Measurements from ENCODE around the gene VPS35L. TPM values are rescaled to one million over a fixed set of nuclear protein-coding genes. Genes with fewer than 3 reads are reported as not detected.
"Not testable (repeated sequence)": the region's sequence is repeated elsewhere in the genome, so short reads cannot be mapped to it uniquely, and the experiment has no call there.

The VPS35L gene
- total RNA-seq, 1 donor from 2014 or later = 19.4 TPM

DNA sequence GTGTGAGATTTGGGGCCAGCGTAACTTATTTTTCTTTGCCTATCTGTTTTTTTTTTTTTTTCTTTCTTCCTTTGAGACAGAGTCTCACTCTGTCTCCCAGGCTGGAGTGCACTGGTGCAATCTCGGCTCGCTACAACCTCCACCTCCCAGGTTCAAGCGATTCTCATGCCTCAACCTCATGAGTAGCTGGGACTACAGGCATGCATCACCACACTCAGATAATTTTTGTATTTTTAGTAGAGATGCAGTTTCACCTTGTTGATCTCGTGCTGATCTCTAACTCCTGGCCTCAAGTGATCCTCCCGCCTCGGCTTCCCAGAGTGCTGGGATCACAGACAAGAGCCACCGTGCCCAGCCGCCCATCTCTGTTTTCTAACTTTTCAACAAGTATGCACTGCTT is 63.4 kb downstream of the VPS35L start:
- ATAC-seq (ENCODE audit: poor library complexity) (no peak), DNase-seq (no peak)
- intact Hi-C loops (cut with DNase I) = no loop called here

DNA sequence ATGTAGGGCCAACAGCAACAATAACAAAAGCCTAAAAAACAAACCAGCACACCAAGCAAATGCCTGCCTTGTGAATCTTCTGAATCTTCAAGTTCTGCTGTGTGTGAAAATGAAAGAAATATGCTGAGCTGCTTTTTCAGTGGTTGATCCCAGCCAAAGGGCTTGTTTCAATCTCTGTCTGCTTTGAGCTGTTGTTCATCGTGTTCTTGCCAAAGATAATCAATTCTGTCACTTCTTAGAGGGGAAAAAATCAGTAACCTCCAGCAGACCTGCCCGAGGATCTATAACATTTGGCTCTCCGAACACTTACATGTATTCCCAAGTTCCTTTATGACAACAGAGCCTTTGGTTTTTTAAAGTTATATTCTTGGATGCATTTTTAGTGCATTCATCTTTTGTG is 65.9 kb downstream of the VPS35L start:
- no peak for ATAC-seq (ENCODE audit: poor library complexity)
- intact Hi-C loops (cut with DNase I) = no loop called here
- no peak for DNase-seq

- intact Hi-C loops (cut with DNase I) = no loop called here
- DNase-seq (no peak), ATAC-seq (ENCODE audit: poor library complexity) (no peak)
Observed at GRCh38 chr16:19625039-19625438, 69.5 kb downstream of the VPS35L start.

DNA sequence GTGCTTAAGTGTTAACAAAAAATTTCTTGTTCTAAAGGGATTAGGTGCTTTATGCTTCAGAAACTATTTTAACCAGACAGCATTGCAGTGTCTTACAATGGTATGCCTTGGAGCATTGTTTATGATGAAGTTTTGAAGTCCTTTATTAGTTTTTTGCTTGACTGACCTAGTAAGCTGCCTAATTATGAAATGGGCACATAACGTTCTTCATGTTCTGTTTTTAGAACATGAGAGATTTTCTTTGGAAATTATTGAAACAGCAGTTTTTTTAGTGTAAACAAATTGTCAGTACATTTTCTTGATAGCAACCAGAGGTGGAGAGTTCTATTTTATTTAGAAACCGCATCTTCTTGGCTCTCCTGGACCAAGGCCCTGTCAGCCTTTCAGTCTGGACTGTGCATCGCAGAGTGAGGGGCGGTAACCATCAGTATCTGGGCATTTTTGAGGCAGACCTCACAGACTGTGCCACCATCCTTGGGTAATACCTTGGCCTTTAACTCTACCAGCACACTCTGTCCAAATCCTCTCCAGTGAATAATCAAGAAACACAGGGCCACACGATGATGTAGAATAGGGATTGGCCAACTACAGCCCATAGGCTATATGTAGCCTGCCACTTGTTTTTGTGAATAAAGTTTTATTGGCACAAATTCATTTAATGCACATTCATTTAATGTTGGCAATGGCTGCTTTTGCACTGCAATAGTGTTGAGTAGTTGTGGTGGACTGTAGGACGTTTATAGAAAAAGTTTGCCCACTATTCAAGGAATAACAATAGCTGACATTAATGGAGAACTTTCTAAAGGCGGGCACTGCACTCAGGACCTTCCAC is 81.1 kb downstream of the VPS35L start:
- intact Hi-C loops (cut with DNase I) = no loop called here
- no peak for ATAC-seq (ENCODE audit: poor library complexity)

DNA sequence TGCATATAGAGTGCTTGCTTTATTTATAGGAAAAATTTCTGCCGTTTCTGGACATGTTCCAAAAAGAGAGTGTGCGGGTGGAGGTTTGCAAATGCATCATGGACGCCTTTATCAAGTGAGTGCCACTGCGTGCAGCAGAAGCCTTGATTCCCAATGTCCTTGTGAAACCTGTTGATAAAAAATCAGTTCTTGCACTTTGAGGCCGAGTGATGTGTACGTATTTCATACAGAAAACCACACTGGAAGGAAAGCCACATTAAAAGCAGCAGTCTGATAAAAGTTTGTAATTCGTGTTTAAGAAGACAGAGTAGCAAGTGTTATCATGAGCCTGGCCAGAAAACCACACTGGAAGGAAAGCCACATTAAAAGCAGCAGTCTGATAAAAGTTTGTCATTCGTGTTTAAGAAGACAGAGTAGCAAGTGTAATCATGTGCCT is 84.5 kb downstream of the VPS35L start:
- intact Hi-C loops (cut with DNase I) = loop anchor here (10.0 kb wide), 1 partner anchor 245 kb away; the partner anchor contains the start of gene GPRC5B
- ATAC-seq (ENCODE audit: poor library complexity) (peak; percentile 34), DNase-seq (no peak)

More for the DNA sequence above, 81.1 kb downstream of the VPS35L start:
- DNase-seq = no peak

DNA sequence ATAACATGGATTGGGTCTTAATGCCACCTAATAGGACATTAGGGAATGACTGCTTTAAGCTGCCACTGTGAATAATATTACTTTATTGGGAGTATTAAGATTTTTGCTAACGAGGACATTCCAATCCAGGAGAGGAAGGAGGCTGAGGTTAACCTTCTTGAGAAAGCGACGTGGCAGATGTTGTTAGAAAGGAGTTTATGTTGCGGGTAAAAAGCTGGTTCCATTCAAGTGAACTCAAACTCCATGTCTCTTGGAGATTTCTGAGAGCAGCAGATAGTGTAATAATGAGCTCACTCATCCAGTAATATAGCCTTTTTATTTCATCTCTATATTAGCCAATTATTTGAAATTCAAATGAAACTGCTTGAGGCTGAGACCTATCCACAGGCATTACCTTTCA is 87.0 kb downstream of the VPS35L start:
- ATAC-seq (ENCODE audit: poor library complexity) (no peak), DNase-seq (no peak)
- intact Hi-C loops (cut with DNase I) = loop anchor here (10.0 kb wide), 1 partner anchor 242 kb away; the partner anchor contains the start of gene GPRC5B

- DNase-seq (peak; percentile 82), ATAC-seq (ENCODE audit: poor library complexity) (peak; percentile 88)
- intact Hi-C loops (cut with DNase I) = loop anchor here (10.0 kb wide), 1 partner anchor 240 kb away; the partner anchor contains the start of gene GPRC5B
Observed at GRCh38 chr16:19644877-19645276, 89.4 kb downstream of the VPS35L start.

- DNase-seq (peak; percentile 68), ATAC-seq (ENCODE audit: poor library complexity) (peak; percentile 78)
- intact Hi-C loops (cut with DNase I) = loop anchor here (10.0 kb wide), 1 partner anchor 239 kb away; the partner anchor contains the start of gene GPRC5B
Observed at GRCh38 chr16:19645557-19645981, 90.1 kb downstream of the VPS35L start.

DNA sequence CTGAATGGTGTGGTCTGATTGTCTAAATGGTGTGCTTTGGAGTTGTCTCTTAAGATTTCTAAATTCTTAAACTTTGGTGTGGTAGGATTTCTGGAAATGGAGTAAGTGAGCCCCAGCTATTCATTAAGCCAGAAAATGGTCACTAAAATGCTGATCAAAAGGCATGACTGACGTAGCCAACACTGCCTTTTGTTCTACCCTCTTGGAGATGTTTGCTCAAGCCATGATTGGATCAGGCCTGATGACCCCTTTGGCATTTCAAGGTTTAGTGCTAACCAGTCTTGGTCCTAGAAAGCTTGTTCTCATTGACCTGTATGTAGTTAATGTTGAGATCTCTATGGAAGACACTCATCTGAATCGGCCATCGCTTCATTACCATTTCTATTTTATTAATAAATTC is 94.5 kb downstream of the VPS35L start:
- ATAC-seq (ENCODE audit: poor library complexity) = no peak

DNA sequence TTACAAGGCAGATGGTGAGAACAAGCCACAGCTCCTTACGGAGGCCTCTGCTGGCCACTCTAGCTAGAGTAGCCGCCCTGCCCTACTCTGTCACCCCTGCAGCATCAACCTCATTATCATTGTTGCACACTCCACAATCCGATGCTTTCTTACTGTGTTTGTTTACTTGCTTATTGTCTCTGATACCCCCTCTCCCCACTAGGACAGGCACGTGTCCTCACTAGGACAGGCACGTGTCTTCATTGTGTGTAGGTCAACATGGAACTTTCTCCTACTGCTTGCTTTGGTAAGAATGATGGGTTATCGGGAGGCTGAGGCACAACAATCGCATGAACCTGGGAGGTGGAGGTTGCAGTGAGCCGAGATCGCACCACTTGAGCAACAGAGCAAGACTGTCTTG is 98.6 kb downstream of the VPS35L start:
- intact Hi-C loops (cut with DNase I) = loop anchor here (10.0 kb wide), 1 partner anchor 49 kb away; no protein-coding TSS in a partner anchor
- DNase-seq (no peak), ATAC-seq (ENCODE audit: poor library complexity) (no peak)

More for the DNA sequence above, 94.5 kb downstream of the VPS35L start:
- DNase-seq = no peak
- intact Hi-C loops (cut with DNase I) = loop anchor here (10.0 kb wide), 2 partner anchors 45 to 235 kb away; partner anchors contain the start of gene GPRC5B

DNA sequence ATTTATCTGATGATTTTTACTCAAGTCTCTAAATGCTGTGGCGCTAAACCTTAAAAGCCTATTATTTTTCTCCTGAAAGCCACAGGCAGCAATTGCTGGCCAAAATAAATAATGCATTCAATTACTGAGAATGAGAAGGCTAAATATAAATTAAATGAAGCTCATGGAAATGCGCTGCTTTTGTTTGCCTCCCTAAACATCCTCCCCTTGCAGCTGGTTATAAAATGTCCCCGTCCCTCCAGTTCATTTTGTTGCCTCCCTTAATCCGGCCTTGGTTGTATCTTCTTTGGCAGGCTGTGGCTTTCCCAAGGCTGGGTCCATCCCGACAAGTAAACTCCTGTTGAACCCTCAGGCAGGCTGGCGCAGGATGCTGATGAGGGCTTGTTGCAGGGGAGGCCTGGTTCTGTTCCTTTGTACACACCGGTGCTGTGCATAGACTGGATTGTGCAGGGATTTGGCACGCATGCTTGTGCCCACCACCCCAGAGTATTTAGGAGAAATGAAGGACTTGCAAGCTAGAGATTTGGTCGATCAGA is 99.8 kb downstream of the VPS35L start:
- intact Hi-C loops (cut with DNase I) = loop anchor here (10.0 kb wide), 1 partner anchor 51 kb away; no protein-coding TSS in a partner anchor
- ATAC-seq (ENCODE audit: poor library complexity) (no peak), DNase-seq (no peak)

GRCh38 chr16:19657831-19658230 is 102.3 kb downstream of the VPS35L start:
- ATAC-seq (ENCODE audit: poor library complexity) = no peak
- DNase-seq = no peak
- intact Hi-C loops (cut with DNase I) = loop anchor here (10.0 kb wide), 1 partner anchor 53 kb away; no protein-coding TSS in a partner anchor

DNA sequence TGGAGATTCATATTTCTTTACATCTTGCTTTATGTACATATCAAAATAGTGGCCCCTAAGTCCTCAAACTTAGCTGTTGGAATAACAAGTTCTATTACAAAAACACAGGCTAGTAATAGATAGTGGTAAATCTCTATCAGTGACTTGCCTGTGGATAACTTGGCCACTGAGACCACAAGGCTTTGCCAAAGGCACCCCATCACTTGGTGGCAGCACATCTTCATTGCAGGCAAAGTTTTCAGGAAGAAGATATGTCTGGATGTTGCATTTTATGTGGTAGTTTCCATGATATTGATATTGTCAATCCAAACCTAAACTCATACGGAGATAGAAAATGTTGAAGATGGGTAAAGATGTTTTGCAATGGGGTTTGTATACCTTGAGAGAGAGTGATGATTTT is 104.1 kb downstream of the VPS35L start:
- ATAC-seq (ENCODE audit: poor library complexity) = no peak
- intact Hi-C loops (cut with DNase I) = loop anchor here (10.0 kb wide), 1 partner anchor 55 kb away; no protein-coding TSS in a partner anchor

DNA sequence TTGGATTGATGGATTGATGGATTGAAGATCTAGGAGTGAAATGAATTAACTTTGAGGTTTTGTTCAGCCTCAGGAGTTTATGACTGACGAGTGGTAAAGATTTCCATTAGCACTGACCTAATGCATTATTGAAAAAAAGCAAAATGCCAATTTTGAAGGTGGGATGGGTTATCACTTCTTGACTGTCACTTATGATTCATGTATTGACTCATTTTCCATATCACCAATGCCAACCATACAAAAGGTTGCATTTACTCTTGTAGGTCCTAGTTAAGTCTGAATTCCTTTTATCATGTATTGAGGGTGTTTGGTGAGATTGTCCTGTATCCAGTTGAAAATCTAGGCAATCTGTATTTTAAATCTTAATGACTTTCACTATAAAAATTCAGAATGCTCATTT is 104.9 kb downstream of the VPS35L start:
- ATAC-seq (ENCODE audit: poor library complexity) (no peak), DNase-seq (no peak)
- intact Hi-C loops (cut with DNase I) = no loop called here

More for the DNA sequence above, 104.1 kb downstream of the VPS35L start:
- no peak for DNase-seq

DNA sequence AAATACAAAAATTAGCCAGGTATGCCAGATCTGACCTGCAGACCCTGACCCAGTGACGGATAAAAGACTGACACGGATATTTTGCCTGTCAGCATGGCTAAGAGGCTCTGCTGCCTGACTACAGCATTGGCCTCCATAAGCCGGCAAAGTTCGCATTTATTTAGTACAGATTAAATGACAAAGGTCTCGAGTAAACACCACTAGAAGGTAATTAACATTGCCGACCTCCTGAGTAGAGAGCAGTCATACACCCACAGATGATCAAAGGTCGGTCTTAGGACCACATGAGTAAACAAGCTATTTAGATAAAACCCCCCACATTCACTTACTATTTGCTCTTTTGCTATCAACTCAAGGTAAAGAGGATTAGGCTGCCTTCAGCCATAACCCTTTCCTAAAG is 106.8 kb downstream of the VPS35L start:
- DNase-seq = no peak
- intact Hi-C loops (cut with DNase I) = no loop called here
- ATAC-seq (ENCODE audit: poor library complexity) = no peak

DNA sequence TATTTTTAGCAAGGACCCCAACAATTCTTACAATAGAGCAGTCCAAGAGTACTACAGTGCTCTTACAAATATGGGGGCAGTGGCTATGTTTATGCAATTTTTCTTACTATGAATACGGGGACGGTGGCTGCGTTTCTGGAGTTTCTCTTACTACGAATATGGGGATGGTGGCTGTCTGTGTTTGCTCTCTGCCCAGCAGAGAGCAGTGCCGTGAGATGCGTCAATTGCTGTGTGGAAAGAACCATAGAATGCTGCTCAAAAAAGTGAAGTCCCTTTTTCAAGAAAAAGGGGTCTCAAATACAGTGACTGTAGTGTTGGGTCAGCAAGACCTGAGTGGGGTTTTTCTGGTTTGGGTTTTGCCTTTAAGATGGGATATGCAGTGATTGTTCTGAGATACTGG is 108.7 kb downstream of the VPS35L start:
- ATAC-seq (ENCODE audit: poor library complexity) = no peak
- no peak for DNase-seq
- intact Hi-C loops (cut with DNase I) = no loop called here

- not testable (repeated sequence) for DNase-seq; ATAC-seq (ENCODE audit: poor library complexity)
- intact Hi-C loops (cut with DNase I) = loop anchor here (5.0 kb wide), 1 partner anchor 37 kb away; no protein-coding TSS in a partner anchor
Observed at GRCh38 chr16:19665313-19665712, 109.8 kb downstream of the VPS35L start.

GRCh38 chr16:19666477-19666876 is 111.0 kb downstream of the VPS35L start:
- DNase-seq (peak; percentile 63), ATAC-seq (ENCODE audit: poor library complexity) (peak; percentile 90)
- intact Hi-C loops (cut with DNase I) = loop anchor here (5.0 kb wide), 1 partner anchor 36 kb away; no protein-coding TSS in a partner anchor

DNA sequence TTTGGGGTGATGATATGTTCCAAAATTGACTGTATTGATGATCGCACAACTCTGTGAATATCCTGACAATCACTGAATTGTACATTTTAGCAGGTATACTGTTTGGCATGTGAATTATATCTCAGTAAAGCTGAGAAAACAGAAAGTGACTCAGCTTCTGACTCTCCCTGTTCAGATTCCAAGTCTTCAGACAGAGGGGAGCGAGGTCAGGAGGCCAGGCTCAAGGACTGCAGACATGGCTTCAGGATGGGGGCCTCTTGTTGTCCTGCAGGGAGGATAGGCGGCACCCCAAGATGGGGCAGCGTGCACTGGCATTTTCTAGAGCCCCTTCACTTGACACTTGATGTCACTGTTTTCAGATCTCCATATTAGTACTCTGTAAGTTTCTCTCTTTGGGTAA is 116.9 kb downstream of the VPS35L start:
- ATAC-seq (ENCODE audit: poor library complexity) (no peak), DNase-seq (no peak)
- intact Hi-C loops (cut with DNase I) = no loop called here
